Retinal pigment epithelial cell (primary cell): ENCODE results near the gene OGDH.
A peak's percentile ranks its signal among the peaks of the same experiment; 100 is the strongest.

ENCODE experiments used
- DNase-seq: peaks from one replicate; pipeline ENCODE4 v3.0.0-alpha.2; 2010; ENCODE audit warnings: low read depth
- H3K4me3 ChIP-seq: 2 replicates; pipeline ENCODE4 v1.5.1; 2011; ENCODE audit warnings: mild to moderate bottlenecking, low read length, control low read depth, moderate library complexity
- CTCF ChIP-seq: conservative IDR thresholded peaks from 2 replicates; pipeline ENCODE4 v1.5.1; 2011; ENCODE audit warnings: low read depth, low read length, control low read depth, inconsistent platforms

The OGDH gene

GRCh38 chr7:44564606-44565005 lies 41.8 kb upstream of the OGDH start:
- no peak for DNase-seq
- TF ChIP-seq CTCF = no peak

GRCh38 chr7:44565097-44565794 lies 41.2 kb upstream of the OGDH start:
- TF ChIP-seq CTCF = peak; percentile 98
- H3K4me3 ChIP-seq = no peak overlapping the region
- no peak for DNase-seq

More at GRCh38 chr7:44564606-44565005, 41.8 kb upstream of the OGDH start:
- H3K4me3 ChIP-seq = no peak overlapping the region

GRCh38 chr7:44565795-44566559 lies 40.5 kb upstream of the OGDH start:
- DNase-seq = no peak
- TF ChIP-seq CTCF = no peak
- no peak overlapping the region for H3K4me3 ChIP-seq

GRCh38 chr7:44566680-44567079 lies 39.7 kb upstream of the OGDH start:
- no peak for TF ChIP-seq CTCF
- no peak overlapping the region for H3K4me3 ChIP-seq

GRCh38 chr7:44567884-44568283 lies 38.5 kb upstream of the OGDH start:
- TF ChIP-seq CTCF = no peak
- no peak for DNase-seq
- H3K4me3 ChIP-seq = no peak overlapping the region

More at GRCh38 chr7:44566680-44567079, 39.7 kb upstream of the OGDH start:
- no peak for DNase-seq

- no peak overlapping the region for H3K4me3 ChIP-seq
- no peak for DNase-seq
- TF ChIP-seq CTCF = no peak
These were observed 37.5 kb upstream of the OGDH start for GRCh38 chr7:44568771-44569560.
